GM23338 (cell line): Measurements from ENCODE around the gene SLC29A1. TPM values are rescaled to one million over a fixed set of nuclear protein-coding genes. Genes with fewer than 3 reads are reported as not detected.
A peak's percentile ranks its signal among the peaks of the same experiment; 100 is the strongest.

ENCODE experiments used
- ATAC-seq: fragments of 200-7000 bp; cut with Tn5 transposase; 3 replicates; pipeline ENCODE4 v1.9.1; 2020
- DNase-seq: peaks from one replicate; pipeline ENCODE4 v3.0.0-alpha.2; 2015; ENCODE audit warnings: low spot score
- H2AFZ ChIP-seq: fragments of 200-600 bp; sonication (generic); 2 replicates; pipeline ENCODE4 v1.8.0; 2016; ENCODE audit warnings: antibody characterized with exemption, mild to moderate bottlenecking, moderate library complexity
- H3F3A ChIP-seq: fragments of 200-600 bp; sonication (generic); replicated peaks from 2 replicates; pipeline ENCODE4 v1.8.0; 2017; ENCODE audit warnings: antibody characterized with exemption, mixed run types, low read depth
- H3K27ac ChIP-seq: fragments of 200-600 bp; sonication (generic); 2 replicates; pipeline ENCODE4 v1.6.1; 2016; ENCODE audit warnings: low read depth
- H3K27me3 ChIP-seq: fragments of 200-600 bp; sonication (generic); 2 replicates; pipeline ENCODE4 v1.8.0; 2016; ENCODE audit warnings: mild to moderate bottlenecking, mixed run types, moderate library complexity; ENCODE audit not compliant: insufficient read depth
- H3K36me3 ChIP-seq: fragments of 200-600 bp; sonication (generic); 2 replicates; pipeline ENCODE4 v1.8.0; 2016; ENCODE audit warnings: mild to moderate bottlenecking; ENCODE audit not compliant: insufficient read depth
- H3K4me1 ChIP-seq: fragments of 200-600 bp; sonication (generic); 2 replicates; pipeline ENCODE4 v1.8.0; 2016; ENCODE audit warnings: mild to moderate bottlenecking, moderate library complexity; ENCODE audit not compliant: insufficient read depth
- H3K4me2 ChIP-seq: fragments of 200-600 bp; sonication (generic); 2 replicates; pipeline ENCODE4 v1.7.1; 2017; ENCODE audit warnings: mixed run types
- H3K4me3 ChIP-seq: fragments of 200-600 bp; sonication (generic); 2 replicates; pipeline ENCODE4 v1.6.1; 2016; ENCODE audit warnings: mixed run types
- H3K79me2 ChIP-seq: fragments of 200-600 bp; sonication (generic); replicated peaks from 2 replicates; pipeline ENCODE4 v1.8.0; 2017; ENCODE audit warnings: mild to moderate bottlenecking; ENCODE audit not compliant: insufficient read depth
- H3K9me2 ChIP-seq: fragments of 200-600 bp; sonication (generic); 2 replicates; pipeline ENCODE4 v1.8.0; 2017; ENCODE audit not compliant: insufficient read depth
- H4K20me1 ChIP-seq: fragments of 200-600 bp; sonication (generic); replicated peaks from 2 replicates; pipeline ENCODE4 v1.8.0; 2017; ENCODE audit warnings: mild to moderate bottlenecking; ENCODE audit not compliant: insufficient read depth
- H3K27ac Mint-ChIP-seq: 2 replicates; pipeline ENCODE4 v1.8.0; 2020; ENCODE audit warnings: inconsistent platforms, mild to moderate bottlenecking, moderate library complexity, mixed read lengths
- H3K27me3 Mint-ChIP-seq: 3 replicates; pipeline ENCODE4 v1.8.0; 2022; ENCODE audit warnings: low read depth, mild to moderate bottlenecking, moderate library complexity, mixed read lengths, inconsistent platforms; ENCODE audit not compliant: insufficient read depth, poor library complexity
- H3K36me3 Mint-ChIP-seq: 3 replicates; pipeline ENCODE4 v1.8.0; 2021; ENCODE audit warnings: low read depth, mild to moderate bottlenecking, inconsistent platforms, moderate library complexity, mixed read lengths
- H3K4me1 Mint-ChIP-seq: 3 replicates; pipeline ENCODE4 v1.8.0; 2020; ENCODE audit warnings: mild to moderate bottlenecking, inconsistent platforms, mixed read lengths
- H3K4me3 Mint-ChIP-seq: 3 replicates; pipeline ENCODE4 v1.8.0; 2021; ENCODE audit warnings: moderate library complexity, mild to moderate bottlenecking, inconsistent platforms, mixed read lengths
- H3K9me3 Mint-ChIP-seq: 3 replicates; pipeline ENCODE4 v1.8.0; 2020; ENCODE audit warnings: moderate library complexity, mild to moderate bottlenecking, inconsistent platforms, mixed read lengths
- CREB1 ChIP-seq: fragments of 250-450 bp; sonication (Bioruptor Pico); IDR thresholded peaks from 2 replicates; pipeline ENCODE4 v1.5.0; 2020; ENCODE audit warnings: low read depth, mild to moderate bottlenecking, moderate library complexity
- CTCF ChIP-seq, 2 experiments: fragments of 200-600 bp in 1 of 2; sonication (generic) in 1 of 2; conservative IDR thresholded peaks; 2 replicates each; pipeline versions ENCODE4 v1.5.1 to v1.6.1; 2016 to 2017; ENCODE audit warnings: antibody characterized with exemption in 2 of 2, low read depth in 2 of 2, mild to moderate bottlenecking in 2 of 2, moderate library complexity in 1 of 2
- EZH2 ChIP-seq: fragments of 200-600 bp; sonication (generic); IDR thresholded peaks from one replicate; pipeline ENCODE4 v1.8.0; 2017; ENCODE audit warnings: antibody characterized with exemption, mild to moderate bottlenecking, low read depth; ENCODE audit not compliant: unreplicated experiment
- JUNB ChIP-seq: IDR thresholded peaks from one replicate; pipeline ENCODE4 v1.6.1; 2016; ENCODE audit warnings: antibody characterized with exemption; ENCODE audit not compliant: unreplicated experiment
- POLR2AphosphoS5 ChIP-seq: IDR thresholded peaks from 2 replicates; pipeline ENCODE4 v1.6.1; 2016; ENCODE audit warnings: antibody characterized with exemption, low read depth
- ZNF114 ChIP-seq: fragments of 250-450 bp; sonication (Bioruptor Pico); IDR thresholded peaks from 2 replicates; pipeline ENCODE4 v1.5.0; 2020; ENCODE audit warnings: mild to moderate bottlenecking, moderate library complexity
- polyA plus RNA-seq: library from polyadenylated mRNA; unstranded; fragments of >200 nt; fragmentation: Nextera tagmentation; extraction: Ambion mirVana; gene quantifications from 2 replicates; pipeline ENCODE4 v1.2.1, GENCODE V29; 2016
- total RNA-seq: library from RNA; depleted of rRNA; stranded (reverse); fragments of >200 nt; shearing (Covaris generic); gene quantifications from 2 replicates; pipeline ENCODE4 v1.2.3, GENCODE V29; 2014

Gene SLC29A1
- total and polyA plus RNA-seq, 2 experiments from 2014 or later: 73.1 to 169 TPM

- H3K27me3 Mint-ChIP-seq: peaks cover 36% of the 10 kb centered on the region
- TF ChIP-seq EZH2 (no peak), POLR2AphosphoS5 (peak; percentile 51; the same call in 1 of the 2 replicates), ZNF114 (no peak)
- peaks cover 42% of the 10 kb centered on the region for H3K79me2 ChIP-seq
- H3K4me3 ChIP-seq: peak overlapping the region; percentile 84
- H3K4me3 Mint-ChIP-seq: peak overlapping the region; percentile 94
- H4K20me1 ChIP-seq: peaks cover 32% of the 10 kb centered on the region
- peak overlapping the region; percentile 98 for H3K4me2 ChIP-seq
- peaks cover 58% of the 10 kb centered on the region for H3K4me1 ChIP-seq
- H3K27ac ChIP-seq: peak overlapping the region; percentile 26; the same call in 1 of the 2 replicates
- peaks cover 38% of the 10 kb centered on the region for H3F3A ChIP-seq
- peaks cover 16% of the 10 kb centered on the region; the same call in 2 of the 3 replicates for H3K36me3 Mint-ChIP-seq
- H3K36me3 ChIP-seq: no peaks in the 10 kb centered on the region
- ATAC-seq (peak; percentile 4), DNase-seq (peak; percentile 74)
- H3K27me3 ChIP-seq: no peaks in the 10 kb centered on the region
- no peaks in the 10 kb centered on the region for H3K9me3 Mint-ChIP-seq
- H3K27ac Mint-ChIP-seq: no peak overlapping the region
- H2AFZ ChIP-seq: peak overlapping the region; percentile 76; the same call in 1 of the 2 replicates
- peaks cover 72% of the 10 kb centered on the region for H3K4me1 Mint-ChIP-seq
- no peaks in the 10 kb centered on the region for H3K9me2 ChIP-seq
Observed at GRCh38 chr6:44222486-44223318, 693 bp upstream of the SLC29A1 start.

- Mint-ChIP-seq H3K36me3 (peaks cover 30% of the 10 kb centered on the region), H3K9me3 (no peaks in the 10 kb centered on the region), H3K27ac (peak overlapping the region; percentile 78), H3K4me3 (peak overlapping the region; percentile 94), H3K27me3 (peaks cover 32% of the 10 kb centered on the region), H3K4me1 (peaks cover 71% of the 10 kb centered on the region)
- H3K4me3 ChIP-seq: peak overlapping the region; percentile 84
- H3K9me2 ChIP-seq: no peaks in the 10 kb centered on the region
- no peaks in the 10 kb centered on the region for H3K27me3 ChIP-seq
- H3F3A ChIP-seq: peaks cover 24% of the 10 kb centered on the region
- no peak for DNase-seq
- peak overlapping the region; percentile 98 for H3K4me2 ChIP-seq
- H3K4me1 ChIP-seq: peaks cover 47% of the 10 kb centered on the region
- H4K20me1 ChIP-seq: peaks cover 32% of the 10 kb centered on the region
- peak; percentile 10 for ATAC-seq
- no peaks in the 10 kb centered on the region for H3K36me3 ChIP-seq
- H3K79me2 ChIP-seq: peaks cover 47% of the 10 kb centered on the region
- peak overlapping the region; percentile 78 for H3K27ac ChIP-seq
- H2AFZ ChIP-seq: no peak overlapping the region
- TF ChIP-seq JUNB (no peak), CTCF (conservative IDR thresholded peaks at IDR 0.05; ENCODE audit: low read depth in 2 of 2) (peak; percentile 6 to 55; a peak in 2 of 4 replicates), ZNF114 (no peak), POLR2AphosphoS5 (no peak; the same call in 1 of the 2 replicates), CREB1 (CRISPR knock-in tag) (no peak)
Observed at GRCh38 chr6:44224029-44224964, 902 bp downstream of the SLC29A1 start.
